Measurements from ENCODE around the gene RNF126.
"Not testable (repeated sequence)": the region's sequence is repeated elsewhere in the genome, so short reads cannot be mapped to it uniquely, and the experiment has no call there.

Gene RNF126

DNA sequence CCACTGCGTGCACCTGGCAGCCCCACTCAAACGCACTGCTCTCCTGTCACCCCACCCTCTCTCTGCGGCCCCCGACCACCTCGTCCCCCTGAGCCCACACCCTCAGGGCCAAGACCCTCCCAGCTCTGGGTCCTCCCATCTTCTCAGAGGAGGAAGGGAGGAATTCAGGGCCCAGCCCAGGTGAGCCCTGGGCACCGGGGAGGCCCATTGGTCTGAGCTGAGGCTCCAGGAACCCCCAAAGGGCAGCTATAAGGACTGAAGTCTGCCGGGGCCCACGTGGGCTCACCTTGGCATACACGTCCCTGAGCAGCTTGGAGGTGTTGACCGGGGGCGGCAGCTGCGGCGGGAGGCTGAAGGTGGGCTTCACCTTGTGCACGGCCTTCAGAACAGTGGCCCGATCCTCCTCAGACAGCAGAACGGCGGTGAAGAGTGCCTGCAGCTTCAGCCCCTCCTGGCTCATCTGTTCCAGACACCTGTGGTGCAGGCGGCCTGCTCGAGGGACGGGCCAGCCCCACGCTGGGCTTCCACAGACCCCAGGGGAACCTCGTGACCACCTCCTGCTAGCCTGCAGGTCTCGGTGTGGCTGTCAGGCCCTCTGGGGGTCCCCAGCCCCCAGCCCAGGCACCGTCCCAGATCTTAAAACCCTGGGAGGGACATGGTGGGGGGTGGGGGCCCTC lies 38.4 kb downstream of the RNF126 start:
- no peak for DNase-seq

DNA sequence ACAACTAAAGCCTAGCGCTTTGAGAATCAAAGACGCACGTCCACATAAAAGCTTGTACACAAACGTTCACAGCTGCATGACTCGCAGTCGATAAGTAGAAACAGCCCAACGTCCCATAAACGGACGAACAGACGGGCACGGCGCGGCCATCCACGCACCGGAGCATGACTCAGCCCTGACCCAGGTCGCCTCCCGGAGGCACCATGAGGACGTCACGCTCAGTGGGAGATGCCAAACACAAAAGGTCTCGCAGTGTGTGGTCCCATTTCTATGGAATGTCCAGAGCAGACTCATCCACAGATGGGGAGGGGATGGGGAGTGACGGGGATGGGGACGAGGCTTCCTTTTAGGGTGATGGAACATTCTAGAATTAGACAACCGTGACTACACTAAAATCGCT lies 39.0 kb downstream of the RNF126 start:
- DNase-seq = no peak

DNA sequence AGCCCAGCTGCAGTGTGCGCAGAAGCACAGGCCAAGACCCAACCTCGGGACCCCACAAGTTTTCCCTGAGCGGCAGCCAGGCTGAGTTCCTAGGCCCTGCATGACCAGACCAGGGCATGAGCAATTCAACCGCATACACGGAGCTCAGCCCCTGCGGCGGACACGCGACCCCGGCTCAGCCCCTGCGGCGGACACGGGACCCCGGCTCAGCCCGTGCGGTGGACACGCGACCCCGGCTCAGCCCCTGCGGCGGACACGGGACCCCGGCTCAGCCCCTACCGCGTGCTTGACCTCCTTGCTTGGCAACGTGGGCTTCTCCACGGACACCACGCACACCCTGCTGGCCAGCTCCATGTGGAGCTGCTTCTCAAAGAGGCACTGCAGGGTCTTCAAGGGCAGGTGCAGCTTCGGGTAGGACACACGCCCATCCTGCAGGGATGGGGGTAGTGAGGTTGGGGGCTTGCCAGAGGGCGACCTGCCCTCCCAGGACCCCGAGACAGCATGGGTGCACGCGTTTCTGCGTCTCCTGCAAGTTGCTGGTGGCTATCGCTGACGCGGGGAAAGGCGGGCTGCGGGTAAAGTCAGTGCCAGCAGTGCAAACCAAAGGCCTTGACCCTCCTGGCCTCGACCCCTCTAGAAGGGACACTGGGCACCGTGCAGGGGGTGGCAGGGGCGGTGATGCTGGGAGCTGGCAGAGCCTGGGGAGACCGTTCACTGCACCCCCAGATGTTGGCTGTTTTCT lies 39.7 kb downstream of the RNF126 start:
- no peak for DNase-seq

DNA sequence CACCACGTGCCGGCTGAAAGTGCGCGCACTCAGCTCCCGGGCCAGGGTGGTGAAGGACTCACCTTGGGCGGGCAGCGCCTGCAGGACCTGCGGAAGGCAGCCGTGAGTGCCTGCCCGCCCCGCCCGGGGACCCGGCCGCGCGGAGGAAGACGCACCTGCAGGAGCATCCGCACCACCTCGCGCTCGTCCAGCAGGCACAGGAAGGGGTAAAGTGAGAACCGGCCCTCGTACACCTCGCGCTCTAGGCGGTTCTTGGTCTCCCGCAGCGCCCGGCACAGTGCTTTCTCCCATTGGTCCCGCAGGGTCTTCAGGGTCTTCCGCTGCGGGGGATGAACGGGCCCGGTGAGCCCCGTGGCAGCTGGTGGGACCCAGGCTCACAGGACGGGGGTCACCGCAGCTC lies 40.3 kb downstream of the RNF126 start:
- DNase-seq = no peak

DNA sequence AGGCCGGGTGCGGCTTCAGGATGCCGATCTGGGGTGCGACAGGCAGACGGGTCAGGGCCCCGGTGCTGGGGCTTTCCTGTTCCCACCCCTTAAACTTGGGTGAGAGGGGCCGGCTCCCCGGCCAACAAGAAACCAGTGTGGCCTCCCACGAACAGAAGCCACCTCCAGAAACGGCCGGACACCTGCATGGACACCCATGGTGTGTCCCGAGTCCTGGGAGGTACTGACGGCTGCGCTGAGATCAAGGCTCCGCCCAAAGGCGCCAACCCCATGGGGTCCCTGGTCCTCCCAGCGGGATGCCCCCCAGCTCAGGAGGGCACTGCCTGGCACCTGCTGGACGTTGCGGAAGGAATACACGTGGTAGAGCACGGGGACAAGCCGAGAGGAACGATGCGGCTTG lies 41.2 kb downstream of the RNF126 start:
- DNase-seq = no peak

DNA sequence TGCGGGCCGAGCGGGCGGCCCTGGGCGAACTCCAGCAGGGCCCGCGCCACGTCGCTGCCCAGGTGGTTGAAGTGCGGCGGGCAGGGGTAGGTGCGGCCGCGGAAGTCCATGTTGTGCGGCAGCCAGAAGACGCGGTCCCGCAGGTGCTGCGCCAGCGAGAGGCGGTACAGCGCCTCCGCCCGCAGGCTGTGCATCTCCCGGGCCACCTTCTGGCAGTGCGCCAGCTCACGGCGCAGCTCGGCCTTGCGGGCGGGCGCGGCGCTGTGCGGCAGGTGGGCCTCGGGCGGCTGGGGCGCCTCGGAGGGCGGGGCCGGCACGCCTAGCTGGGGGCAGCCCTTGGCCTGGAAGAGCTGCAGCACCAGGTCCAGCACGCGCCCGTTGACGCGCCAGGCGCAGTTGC lies 41.8 kb downstream of the RNF126 start:
- not testable (repeated sequence) for DNase-seq

DNA sequence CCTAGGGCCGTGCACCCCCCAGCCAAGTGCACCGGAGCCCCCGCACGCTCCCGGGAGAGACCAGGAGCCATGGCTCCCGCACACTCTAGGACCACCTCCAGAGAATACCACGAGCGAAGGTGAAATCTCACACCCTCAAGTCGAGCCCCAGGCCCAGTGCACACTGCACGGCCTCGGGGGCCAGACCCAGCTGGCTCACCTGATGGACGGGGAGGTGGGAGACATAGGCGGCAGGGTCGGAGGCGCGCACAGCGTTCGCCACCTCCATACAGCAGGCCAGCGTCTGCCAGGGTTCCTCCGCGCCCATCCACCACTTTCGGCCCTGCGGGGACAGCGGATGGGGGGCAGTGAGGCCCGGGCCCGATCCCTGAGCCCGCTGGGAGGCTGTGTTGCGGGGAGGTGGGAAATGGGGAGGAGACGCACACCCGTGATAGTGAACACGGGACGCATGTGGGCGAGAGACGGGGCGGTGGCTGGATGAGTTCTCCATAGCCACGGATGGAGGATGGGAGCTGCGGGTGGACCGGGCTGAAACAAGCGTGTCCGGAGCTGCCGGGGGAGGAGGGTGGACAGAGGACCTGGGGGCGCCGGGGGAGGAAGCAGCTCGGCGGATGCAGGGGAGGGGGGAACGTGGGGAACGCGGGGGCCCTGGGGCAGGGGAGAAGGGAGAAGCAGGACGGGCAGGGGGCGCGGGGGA lies 42.7 kb downstream of the RNF126 start:
- DNase-seq = no peak

DNA sequence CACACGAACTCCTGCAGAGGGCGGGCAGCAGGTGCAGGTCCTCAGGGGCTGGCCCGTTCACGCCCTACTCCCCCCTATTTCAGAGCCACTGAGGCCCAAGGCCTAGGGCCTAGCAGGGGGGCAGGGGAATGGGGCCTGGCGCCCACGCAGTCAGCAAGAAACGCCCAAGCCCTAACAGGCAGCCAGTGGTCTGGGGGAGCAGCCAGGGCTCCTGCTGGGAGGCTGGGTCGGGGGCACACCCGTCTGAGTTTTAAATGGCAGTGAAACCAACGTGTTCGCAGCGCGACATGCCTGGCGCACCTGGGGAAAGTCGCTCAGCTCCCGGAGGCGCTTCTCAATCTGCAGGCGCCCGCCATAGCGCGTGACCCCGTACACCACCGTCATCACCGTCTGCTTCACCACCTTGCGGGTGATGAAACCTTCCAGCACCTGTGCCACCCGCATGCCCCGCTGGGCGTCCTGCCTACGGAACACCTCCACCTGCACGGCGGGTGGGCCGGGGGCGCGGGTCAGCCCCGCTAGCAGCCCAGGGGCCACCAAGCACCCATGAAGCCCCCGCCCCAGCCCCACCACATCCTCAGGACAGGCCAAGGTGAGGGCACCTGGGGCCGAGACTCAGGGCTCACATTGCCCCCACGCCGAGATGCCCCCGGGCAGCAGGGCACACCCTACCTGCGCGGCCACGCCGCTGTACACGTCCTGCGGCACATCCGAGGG lies 43.6 kb downstream of the RNF126 start:
- no peak for DNase-seq

DNA sequence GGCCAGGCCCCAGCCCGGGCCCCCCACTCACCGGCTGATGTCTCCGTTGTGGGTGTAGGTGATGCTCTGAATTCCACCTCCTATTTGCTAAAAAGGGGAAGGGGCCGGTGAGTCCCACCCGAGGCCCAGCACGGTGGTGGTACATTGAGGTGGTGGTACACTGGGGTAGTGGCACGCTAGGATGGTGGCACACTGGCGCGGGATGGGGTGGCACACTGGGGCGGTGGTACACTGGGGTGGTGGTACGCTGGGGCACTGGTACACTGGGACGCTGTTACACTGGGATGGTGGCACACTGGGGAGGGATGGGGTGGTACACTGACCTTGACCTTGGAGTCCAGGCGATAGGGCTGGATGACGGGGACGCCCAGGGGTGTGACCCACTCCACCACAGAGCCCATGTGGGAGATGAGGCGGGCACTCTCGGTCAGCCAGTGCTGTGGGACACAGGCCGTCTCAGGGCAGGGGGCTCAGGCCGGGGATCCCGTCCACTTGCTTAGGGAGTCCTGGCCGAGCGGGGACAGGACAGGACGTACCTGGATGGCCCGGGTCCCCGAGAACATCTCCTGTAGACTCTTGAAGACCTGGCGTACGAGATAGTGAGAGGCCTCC lies 44.2 kb downstream of the RNF126 start:
- DNase-seq = no peak

DNA sequence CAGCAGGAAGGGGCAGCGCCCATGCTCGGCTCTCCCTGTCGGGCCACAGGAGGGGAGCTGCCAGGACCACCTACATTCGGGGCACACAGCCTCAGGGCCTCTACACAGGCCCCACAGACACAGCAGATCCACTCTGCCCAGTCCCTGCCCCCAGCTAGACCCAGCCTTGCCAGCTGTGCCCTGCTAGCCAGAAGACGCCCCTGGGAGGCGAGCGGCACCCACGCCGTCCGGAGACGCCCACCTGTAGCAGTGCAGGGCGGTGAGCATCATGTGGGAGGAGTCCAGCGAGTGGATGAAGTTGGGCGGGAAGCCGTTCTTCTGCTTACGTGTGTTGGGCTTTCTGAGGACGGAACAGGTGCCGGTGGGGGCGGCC lies 44.8 kb downstream of the RNF126 start:
- DNase-seq = no peak

DNA sequence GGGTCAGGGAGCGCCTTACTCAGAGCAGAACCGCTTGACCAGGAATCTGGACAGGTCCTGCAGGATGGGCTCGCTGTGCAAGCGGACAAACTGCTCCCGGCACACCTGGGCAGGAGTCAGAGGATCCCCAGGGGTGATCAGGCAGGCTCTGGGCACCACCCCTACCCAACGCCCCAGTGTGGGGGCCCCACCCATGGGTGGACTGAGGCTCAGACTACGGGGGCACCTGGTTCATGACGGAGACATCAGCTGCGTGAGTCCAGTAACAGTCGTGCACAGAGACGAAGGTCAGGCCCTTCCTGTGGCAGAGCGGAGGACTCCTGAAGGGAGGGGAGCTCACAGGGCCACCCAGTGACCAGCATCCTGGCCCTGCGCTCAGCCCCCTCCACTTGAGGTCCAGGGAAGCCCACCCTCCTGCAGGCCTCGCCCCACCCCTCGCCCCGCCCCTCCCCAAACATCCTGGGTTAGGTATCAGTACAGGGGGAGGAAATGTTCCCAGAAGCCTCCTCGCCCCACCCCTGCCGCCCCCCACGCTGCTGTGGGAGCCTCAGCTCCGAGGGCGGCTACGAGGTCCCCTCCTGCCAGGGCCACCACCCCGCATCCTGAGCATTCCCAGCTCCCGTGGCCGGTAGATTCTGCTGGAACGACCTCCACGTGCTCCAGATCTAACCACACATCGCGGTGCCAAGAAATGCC lies 45.3 kb downstream of the RNF126 start:
- no peak for DNase-seq

DNA sequence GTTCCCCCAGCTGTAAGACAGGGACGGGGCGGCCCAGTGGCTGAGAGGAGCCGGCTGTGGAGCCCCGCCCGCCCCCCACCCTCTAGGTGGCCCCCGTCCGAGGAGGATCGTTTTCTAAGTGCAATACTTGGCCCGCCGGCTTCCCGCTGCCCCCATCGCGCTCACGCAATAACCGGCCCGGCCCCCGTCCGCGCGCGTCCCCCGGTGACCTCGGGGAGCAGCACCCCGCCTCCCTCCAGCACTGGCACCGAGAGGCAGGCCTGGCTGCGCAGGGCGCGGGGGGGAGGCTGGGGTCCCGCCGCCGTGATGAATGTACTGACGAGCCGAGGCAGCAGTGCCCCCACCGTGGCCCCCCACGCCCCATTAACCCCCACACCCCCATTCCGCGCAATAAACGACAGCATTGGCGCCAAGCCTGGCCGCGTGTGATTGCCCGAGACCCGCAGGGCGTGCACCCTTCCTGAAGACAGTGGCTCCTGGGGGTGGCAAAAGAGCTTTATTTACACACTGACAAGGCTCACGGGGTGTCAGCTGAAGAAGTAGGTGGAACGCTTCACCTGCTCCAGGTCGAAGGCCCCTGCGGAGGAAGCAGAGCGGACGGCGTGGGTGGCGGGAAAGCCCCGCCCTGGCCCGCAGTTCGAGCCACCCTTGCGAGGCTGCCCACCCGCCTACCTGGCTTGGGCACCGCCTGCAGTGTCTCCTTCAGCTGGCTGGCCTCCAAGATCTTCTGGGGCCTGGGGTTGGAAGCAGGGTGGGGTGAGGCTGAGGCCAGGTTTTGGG lies 46.1 kb downstream of the RNF126 start:
- DNase-seq = no peak

DNA sequence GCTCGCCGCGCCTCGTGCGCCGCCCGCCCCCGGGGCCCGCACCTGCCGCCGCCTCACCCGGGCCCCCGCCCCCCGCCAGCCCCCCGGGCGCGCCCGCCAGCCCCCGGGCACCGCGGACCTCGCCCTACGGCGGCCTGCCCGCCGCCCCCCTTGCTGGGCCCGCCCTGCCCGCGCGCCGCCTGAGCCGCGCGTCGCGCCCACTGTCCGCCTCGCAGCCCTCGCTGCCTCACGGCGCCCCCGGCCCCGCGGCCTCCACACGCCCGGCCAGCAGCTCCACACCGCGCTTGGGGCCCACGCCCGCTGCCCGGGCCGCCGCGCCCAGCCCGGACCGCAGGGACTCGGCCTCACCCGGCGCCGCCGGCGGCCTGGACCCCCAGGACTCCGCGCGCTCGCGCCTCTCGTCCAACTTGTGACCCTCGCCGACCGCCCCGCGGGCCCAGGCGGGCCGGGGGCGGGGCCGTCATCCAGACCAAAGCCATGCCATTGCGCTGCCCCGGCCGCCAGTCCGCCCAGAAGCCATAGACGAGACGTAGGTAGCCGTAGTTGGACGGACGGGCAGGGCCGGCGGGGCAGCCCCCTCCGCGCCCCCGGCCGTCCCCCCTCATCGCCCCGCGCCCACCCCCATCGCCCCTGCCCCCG lies 46.8 kb downstream of the RNF126 start:
- no peak for DNase-seq

DNA sequence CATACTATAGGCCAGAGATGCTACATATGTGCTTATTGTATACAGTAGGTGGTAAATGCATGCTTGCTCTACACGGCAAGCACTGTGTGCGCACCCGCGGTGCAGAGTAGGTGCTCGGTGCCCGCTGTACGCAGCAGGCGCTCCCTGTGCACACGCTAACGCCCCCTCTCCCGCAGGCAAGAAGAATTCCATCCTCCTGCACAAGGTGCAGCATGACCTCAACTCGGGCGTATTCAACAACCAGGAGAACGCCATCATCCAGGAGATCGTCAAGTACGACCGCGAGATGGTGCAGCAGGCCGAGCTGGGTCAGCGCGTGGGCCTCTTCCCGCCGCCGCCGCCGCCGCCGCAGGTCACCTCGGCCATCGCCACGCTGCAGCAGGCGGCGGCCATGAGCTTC lies 47.4 kb downstream of the RNF126 start:
- no peak for DNase-seq

DNA sequence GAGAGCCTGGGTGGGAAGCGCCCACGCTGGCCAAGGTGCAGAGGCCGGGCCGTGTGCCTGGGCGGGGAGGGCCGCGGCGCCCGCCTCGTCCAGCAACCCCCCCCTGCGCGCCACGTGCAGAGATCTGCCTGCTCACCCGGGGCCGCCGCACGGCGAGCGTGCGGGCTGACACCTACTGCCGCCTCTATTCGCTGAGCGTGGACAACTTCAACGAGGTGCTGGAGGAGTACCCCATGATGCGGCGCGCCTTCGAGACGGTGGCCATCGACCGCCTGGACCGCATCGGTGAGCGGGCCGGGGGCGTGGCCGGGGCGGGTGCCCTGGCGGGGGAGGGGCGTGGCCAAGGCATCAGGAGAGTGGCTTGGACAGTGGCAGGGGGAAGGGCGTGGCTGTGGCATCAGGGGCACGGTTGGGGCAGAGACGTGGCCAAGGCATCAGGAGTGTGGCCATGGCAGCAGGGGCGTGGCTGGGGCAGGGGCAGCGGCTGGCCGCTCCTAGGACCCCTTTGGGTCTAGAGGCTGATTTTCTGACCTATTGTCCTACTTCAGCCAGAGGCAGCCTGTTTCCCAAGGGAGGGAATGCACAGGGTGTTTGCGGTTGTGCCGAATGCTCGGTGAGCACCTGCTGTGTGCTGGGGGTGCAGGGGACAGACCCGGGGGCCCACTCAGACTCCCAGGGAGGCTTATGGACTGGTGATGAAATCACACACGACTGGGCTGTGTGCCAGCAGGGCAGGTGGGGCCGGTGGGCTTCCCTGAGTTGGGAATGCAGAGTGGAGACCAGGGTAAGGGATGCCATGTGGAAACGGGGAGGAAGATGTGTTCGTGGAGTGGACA lies 49.1 kb downstream of the RNF126 start:
- no peak for DNase-seq

DNA sequence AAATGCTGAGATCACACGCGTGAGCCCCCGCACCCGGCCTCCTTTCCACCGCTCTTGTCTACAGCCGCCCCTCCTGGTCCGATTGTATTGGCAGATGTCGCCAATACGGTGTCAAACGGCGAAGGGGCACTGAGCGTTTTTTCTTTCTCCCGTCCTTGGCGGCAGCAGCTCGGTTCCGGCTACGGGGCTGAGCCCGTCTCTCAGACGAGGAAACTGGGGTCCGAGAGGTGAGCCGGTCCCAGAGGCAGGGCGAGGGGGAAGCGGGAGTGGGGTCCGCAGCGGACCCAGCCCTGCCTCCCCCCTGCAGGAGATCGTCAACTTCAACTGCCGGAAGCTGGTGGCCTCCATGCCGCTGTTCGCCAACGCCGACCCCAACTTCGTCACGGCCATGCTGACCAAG lies 50.1 kb downstream of the RNF126 start:
- no peak for DNase-seq

DNA sequence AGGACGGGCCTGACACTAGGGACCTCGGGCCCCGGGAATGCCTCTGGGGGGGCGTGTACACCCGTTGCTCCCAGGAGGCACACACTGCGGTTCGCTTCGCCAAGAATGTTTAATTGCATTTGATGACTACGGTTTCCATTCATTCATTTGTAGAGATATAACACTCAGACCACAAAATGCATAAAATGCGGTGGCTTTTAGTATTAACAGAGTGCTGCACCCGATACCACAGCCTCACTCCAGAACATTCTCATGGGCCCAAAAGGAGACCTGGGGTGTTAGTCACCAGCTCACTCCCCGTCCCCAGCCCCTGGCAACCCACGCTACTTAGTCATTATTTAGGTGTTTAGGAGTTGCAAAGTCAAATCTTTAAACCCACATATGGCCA lies 51.5 kb downstream of the RNF126 start:
- DNase-seq = no peak

DNA sequence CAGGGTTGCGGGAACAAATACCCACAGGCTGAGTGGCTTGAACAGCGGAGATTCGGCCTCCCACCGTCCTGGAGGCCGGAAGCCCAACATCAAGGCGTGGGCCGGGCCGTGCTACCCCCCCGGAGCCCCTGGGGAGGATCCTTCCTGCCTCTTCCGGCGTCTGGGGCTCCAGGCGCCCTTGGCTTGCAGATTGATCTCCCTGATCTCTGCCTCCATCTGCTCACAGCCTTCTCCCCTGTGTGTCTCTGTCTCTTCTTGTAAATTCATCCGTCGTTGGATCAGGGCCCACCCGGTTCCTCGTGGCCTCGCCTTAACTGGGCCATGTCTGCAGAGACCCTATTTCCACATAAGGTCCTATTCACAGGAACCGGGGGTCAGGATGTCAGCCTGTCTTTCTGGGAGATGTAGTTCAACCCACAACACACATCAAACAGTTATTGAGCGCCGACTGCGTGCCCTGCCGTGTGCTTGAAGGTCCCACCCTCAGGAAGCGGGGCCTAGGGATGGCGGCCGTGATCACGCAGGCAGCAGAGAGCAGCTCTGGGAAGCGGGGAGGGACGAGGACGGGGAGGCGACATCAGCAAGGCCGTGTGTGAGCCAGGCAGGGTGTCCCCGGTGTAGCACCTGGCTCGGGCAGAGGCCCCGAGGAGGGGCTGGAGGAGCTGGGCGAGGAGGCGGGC lies 52.1 kb downstream of the RNF126 start:
- DNase-seq = no peak

DNA sequence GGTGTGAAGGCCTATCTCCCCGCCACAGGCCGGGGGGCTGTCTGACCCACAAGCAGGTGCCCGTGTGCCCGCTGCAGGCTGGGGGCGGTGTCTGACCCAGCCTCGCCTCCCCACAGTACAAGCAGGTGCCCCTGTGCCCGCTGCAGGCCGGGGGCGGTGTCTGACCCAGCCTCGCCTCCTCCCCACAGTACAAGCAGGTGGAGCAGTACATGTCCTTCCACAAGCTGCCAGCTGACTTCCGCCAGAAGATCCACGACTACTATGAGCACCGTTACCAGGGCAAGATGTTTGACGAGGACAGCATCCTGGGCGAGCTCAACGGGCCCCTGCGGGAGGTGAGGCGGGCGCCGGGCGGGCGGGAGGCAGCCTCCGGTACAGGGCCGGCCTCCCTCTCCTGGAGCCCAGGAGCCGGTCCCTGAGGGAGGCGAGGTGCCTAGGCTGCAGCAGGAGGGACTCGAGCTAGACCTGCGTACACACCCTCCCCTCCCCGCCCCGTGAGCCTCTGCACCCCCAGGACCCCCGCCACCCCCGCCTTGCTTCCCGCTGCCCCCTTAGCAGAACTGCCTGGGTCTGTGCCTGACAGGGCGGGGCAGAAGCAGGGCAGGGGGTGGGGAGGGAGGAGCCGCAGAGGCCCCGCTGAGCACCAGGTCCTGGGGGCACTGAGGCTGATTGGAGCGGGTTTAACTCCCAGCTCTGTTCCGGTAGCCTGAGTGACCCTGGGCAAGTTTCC lies 52.8 kb downstream of the RNF126 start:
- DNase-seq = no peak

Data from inflammatory macrophage treated with lipopolysaccharide for 4 hours (primary cell).